Measurements from ENCODE around the gene LRRC26.
"Not testable (repeated sequence)": the region's sequence is repeated elsewhere in the genome, so short reads cannot be mapped to it uniquely, and the experiment has no call there.

The LRRC26 gene

GRCh38 chr9:137139468-137140150, 30.2 kb downstream of the LRRC26 start:
- no peak for DNase-seq (ENCODE audit: insufficient read length, low spot score)
- FAIRE-seq = no peak

GRCh38 chr9:137138722-137139467, 31.0 kb downstream of the LRRC26 start, which contains the start of gene GRIN1:
Gene GRIN1, plus strand, starts transcription at chr9:137139154. Its CDS starts 333 bp downstream, at chr9:137139487.
- FAIRE-seq (no peak), DNase-seq (ENCODE audit: insufficient read length, low spot score) (no peak)

- FAIRE-seq (no peak), DNase-seq (ENCODE audit: insufficient read length, low spot score) (no peak)
Observed at GRCh38 chr9:137138058-137138721, 31.7 kb downstream of the LRRC26 start.

GRCh38 chr9:137136881-137137607, 32.8 kb downstream of the LRRC26 start:
- FAIRE-seq (no peak), DNase-seq (ENCODE audit: insufficient read length, low spot score) (no peak)

GRCh38 chr9:137136261-137136880, 33.5 kb downstream of the LRRC26 start:
- no peak for DNase-seq (ENCODE audit: insufficient read length, low spot score)

GRCh38 chr9:137135154-137135553, 34.7 kb downstream of the LRRC26 start:
- FAIRE-seq; DNase-seq (ENCODE audit: insufficient read length, low spot score): not testable (repeated sequence)

More at GRCh38 chr9:137136261-137136880, 33.5 kb downstream of the LRRC26 start:
- FAIRE-seq = no peak

- FAIRE-seq = no peak
- DNase-seq (ENCODE audit: insufficient read length, low spot score) = no peak
Observed at GRCh38 chr9:137134191-137134590, 35.7 kb downstream of the LRRC26 start.

- DNase-seq (ENCODE audit: insufficient read length, low spot score) (no peak), FAIRE-seq (no peak)
Observed at GRCh38 chr9:137130176-137130755, 39.6 kb downstream of the LRRC26 start.

- DNase-seq (ENCODE audit: insufficient read length, low spot score) = peak; percentile 86
- peak; percentile 33 for FAIRE-seq
Observed at GRCh38 chr9:137129456-137130175, 40.2 kb downstream of the LRRC26 start.

GRCh38 chr9:137128862-137129455, 40.9 kb downstream of the LRRC26 start:
- no peak for DNase-seq (ENCODE audit: insufficient read length, low spot score)
- no peak for FAIRE-seq

GRCh38 chr9:137128158-137128861, 41.5 kb downstream of the LRRC26 start:
- no peak for DNase-seq (ENCODE audit: insufficient read length, low spot score)
- no peak for FAIRE-seq

- FAIRE-seq (no peak), DNase-seq (ENCODE audit: insufficient read length, low spot score) (no peak)
Observed at GRCh38 chr9:137127301-137128157, 42.3 kb downstream of the LRRC26 start.

GRCh38 chr9:137126786-137127185, 43.1 kb downstream of the LRRC26 start:
- no peak for FAIRE-seq
- DNase-seq (ENCODE audit: insufficient read length, low spot score) = no peak

GRCh38 chr9:137123952-137124462, 45.8 kb downstream of the LRRC26 start:
- DNase-seq (ENCODE audit: insufficient read length, low spot score); FAIRE-seq: not testable (repeated sequence)

- DNase-seq (ENCODE audit: insufficient read length, low spot score) = no peak
- no peak for FAIRE-seq
Observed at GRCh38 chr9:137123468-137123837, 46.4 kb downstream of the LRRC26 start.

- FAIRE-seq; DNase-seq (ENCODE audit: insufficient read length, low spot score): not testable (repeated sequence)
Observed at GRCh38 chr9:137122796-137123467, 46.9 kb downstream of the LRRC26 start.

All from HTR-8/SVneo (cell line).